GM11168 (cell line): Measurements from ENCODE around the gene WWOX.

ENCODE experiments used
- in situ Hi-C: fragments of 300-500 bp; cut with MboI; formaldehyde crosslinking; loops from one replicate; pipeline ENCODE4 v1.12.0; 2022; ENCODE audit warnings: low sequenced_read_pairs; ENCODE audit not compliant: unreplicated experiment

Gene WWOX

DNA sequence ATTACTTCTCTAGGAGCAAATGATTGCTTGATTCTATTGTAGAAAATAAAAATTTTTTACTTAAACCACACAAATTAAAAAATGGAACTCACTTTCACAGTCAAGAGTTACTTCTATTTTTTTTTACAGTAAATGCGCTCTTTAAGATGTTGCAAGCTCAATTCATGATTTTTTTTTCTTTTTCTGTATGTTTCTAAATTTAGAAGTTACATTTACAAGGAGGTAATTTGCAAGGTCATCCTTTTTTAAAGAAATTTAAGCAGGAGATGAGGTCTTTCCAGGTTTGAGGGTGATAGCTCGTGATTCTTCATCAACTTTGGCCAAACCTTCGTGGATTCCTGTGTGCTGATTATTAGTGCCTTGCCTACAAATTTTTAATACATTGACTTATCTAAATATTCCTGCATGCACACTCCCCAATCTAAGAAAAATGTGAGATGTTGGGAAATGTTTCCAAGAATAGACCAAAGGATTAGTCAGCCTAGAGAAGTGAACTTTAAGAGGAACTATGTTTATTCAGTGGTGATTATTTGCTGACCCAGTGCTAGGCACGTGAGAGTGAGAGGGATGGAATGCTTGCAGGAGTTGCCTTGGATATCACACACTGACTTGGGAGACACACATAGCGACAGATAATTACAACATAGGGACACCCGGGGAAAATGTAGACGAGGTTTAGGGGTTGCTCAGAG, 1071.2 kb downstream of the WWOX start:
- in situ Hi-C loops: no loop called here

GRCh38 chr16:79171504-79171903, 1072.0 kb downstream of the WWOX start:
- in situ Hi-C loops: no loop called here

GRCh38 chr16:79171931-79172705, 1072.7 kb downstream of the WWOX start:
- in situ Hi-C loops: no loop called here

DNA sequence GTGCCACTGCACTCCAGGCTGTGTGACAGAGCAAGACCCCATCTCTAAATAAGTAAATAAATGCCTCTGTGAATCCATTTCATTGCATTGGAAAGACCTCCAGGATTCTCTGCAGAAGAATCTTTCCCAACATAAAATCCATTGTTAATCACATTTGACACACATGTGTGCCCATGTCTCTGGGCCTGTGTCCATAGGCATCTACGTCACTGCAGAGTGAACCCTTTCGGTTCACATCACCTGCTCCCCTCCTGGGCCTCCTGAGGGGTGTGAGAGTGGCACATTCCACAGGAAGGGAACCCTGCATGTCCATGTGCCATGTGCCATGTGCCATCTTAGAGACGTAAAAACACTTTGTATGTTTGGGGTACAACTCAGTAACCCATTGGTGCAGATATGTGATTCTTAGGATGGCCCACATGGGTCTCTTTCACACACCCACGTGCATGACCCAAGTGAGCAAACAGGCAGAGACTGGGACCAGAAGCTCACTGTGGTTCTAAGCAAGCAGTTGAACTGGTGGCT, 1073.6 kb downstream of the WWOX start:
- in situ Hi-C loops: no loop called here

DNA sequence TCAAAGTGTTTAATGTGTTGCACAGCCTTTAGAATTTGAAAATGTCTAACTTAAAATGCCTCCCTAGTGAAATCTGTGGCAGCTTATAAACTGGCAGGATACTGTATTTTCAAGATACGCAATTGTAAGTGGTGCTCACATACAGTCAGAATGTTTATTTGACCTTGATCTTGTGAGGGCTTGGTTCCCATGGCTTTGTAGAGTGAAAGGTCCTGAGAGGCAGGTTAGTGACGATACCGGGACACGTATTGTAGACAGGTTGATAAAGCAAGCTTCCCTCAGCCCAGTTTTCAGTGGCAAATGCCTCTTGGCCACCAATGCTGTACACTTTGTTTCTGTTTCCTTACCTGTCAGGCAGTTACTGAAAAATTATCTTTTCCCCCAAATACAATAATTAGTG, 1074.5 kb downstream of the WWOX start:
- in situ Hi-C loops: no loop called here

- in situ Hi-C loops: no loop called here
Observed at GRCh38 chr16:79175286-79176057, 1076.0 kb downstream of the WWOX start.

DNA sequence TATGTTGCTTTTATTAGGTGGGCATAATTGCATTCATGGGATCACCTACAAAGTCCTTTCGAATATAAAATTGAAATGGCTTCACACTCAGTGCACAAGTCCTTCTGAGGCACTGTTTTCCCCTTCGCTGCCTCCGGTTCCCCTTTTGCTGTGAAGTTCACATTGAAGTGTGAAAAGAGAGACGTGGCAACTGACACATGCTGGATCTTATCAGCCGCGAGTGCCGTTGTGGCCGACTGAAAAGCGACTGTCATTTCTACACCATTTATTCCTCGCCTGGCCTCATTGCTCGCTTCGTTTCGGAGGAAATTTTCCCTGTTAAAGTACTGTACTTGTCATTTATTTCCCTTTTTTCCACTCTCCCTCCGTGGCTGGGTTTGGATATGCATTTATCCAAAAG, 1077.6 kb downstream of the WWOX start:
- in situ Hi-C loops: no loop called here

DNA sequence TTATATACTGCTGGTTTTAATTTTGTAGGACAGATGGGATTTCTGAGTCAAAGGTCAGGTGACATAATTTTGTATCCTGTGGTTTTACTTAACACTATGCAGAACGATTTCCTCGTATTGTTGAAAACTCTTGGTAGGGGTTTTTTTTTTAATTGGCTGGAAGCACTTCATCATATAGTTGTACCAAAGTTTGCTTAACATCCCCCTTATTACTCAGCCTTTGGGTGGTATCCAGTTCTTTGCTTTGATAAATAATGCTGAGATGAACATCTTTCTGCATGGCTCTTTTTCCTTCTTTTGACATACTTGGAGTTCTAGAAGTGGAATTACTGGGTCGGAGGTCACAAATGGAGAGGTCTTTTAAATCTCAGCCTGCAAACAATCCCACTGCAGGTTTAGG, 1082.0 kb downstream of the WWOX start:
- in situ Hi-C loops: no loop called here

GRCh38 chr16:79182616-79183015, 1083.2 kb downstream of the WWOX start:
- in situ Hi-C loops: no loop called here

GRCh38 chr16:79183571-79183970, 1084.1 kb downstream of the WWOX start:
- in situ Hi-C loops: no loop called here

DNA sequence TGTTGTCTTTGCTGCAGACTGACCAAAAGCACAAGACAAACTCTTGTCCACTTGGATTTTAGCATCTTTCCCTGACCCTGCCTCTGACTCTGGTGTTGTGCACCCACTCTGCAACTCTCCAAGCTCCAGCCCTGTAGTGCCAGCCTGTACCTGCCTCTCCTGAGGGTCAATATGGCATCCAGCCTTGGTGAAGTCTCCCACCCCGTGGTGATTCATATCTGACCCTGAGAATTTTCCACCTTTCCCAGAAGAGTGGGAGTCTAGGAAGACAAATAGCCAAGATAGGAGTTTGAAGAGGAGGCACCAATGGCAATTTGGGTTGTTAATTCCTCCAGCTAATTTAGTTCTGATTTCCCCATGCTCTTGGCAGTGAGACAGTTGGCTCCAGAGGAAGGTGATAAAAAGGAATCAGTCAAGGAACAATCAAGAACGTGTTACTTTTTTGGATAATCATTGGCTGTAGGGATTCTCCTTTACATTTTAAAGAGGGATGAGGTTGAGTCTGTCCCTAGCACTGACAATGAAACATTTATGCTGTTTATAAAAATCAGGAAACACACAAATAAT, 1085.1 kb downstream of the WWOX start:
- in situ Hi-C loops: no loop called here

DNA sequence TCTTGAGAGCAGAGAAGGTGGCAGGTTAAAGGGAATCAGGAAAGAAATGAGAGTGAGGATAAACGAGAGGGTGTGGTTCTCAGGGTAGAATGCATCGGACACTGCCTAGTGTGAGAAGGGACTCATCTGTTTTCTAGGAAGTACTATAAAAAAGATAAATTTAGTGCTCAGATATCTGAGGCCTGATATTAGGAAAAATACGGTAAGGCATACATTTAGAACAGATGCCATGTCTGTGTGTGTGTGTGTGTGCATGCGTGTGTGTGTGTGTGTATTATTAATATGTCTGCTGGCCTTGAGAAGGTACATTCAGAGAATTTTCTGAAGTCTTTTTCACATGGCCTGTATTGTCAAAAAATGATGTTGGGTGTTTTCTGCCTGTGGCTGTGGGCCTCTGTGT, 1086.3 kb downstream of the WWOX start:
- in situ Hi-C loops: no loop called here

GRCh38 chr16:79186196-79186595, 1086.7 kb downstream of the WWOX start:
- in situ Hi-C loops: no loop called here

DNA sequence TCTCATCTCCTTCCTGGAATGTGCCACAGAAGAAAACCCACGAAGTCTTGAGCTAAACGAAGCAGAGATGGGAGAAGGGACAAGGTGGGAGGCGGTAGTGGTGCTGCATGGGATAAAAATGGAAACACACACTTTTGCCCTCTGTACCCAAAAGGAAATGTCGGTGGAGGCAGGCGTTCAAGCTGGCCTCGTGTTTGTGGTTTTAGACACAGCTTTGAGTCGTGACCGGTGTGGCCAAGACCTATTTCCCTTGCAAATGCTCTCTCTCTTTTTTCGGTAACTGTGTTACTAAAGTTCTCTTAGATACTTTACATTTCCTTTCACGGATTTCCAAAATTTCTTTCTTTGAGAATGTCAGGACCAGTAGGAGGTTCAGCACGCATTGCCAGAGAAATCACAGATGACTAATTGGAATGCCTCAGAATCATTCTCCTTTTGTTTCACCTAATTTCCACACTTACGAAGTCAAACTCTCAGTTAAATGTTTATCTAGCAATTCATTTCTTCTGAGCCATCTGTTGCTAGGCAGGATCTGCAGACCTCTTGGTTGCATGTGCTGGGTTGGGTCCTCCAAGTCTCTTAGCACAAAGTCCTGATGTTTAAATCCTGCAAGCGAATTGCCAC, 1088.8 kb downstream of the WWOX start:
- in situ Hi-C loops: no loop called here

- in situ Hi-C loops: no loop called here
Observed at GRCh38 chr16:79188739-79189122, 1089.3 kb downstream of the WWOX start.

- in situ Hi-C loops: no loop called here
Observed at GRCh38 chr16:79190542-79190941, 1091.1 kb downstream of the WWOX start.

DNA sequence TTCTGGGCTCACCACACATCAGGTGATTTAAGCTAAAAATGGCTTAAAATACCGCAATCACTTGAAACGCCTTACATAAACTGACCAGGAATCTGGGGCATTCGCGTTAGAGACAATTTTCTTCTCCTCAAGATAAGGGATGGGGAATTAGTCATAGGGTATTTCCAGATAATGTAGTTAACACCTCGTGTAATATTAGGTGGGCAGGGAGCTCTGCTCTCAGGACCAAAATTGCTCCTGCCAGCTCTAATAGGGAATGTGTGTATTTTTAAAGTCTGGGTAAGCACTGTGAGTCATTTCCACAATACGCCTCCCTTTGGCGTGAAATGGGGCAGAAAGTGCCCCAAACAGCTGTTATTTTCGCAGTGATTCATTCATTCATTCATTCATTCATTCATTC, 1092.5 kb downstream of the WWOX start:
- in situ Hi-C loops: no loop called here

- in situ Hi-C loops: no loop called here
Observed at GRCh38 chr16:79192904-79193303, 1093.5 kb downstream of the WWOX start.

DNA sequence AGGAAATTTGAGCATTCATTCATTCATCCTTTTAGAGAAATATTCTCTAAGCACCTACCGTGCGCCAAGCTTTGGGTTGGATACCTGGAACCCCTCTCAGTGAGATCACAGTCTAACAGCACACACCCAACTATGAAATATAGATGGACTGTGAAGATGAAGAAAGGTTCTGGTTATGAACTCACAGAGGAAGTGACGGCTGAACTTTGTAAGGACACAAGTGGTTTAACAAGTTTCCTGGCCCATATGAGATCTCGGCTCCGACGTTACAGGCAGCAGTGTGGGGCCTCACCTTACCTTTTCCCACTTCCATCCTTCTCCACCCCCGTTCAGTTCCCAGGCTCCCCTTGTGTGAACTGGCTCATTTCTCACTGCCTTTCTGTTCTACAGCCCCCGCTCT, 1094.8 kb downstream of the WWOX start:
- in situ Hi-C loops: no loop called here

DNA sequence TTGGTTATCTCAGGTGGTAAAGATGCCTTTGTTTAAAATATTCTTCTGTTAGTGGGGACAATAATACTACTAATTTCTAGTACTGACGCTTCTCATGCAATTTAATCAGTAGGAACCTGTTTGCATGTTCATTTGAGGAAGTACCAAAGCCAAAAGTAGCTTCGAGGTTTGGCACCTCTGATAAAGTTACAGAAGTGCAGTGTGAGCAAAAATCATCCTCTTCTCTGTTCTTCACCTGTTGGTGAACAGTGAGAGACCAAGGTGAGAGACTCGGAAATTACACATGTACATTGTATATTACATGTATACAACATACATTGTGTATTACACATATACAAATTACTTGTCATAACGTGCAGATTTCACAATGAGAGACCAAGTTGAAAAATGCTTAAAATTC, 1096.5 kb downstream of the WWOX start:
- in situ Hi-C loops: no loop called here
